Right ventricle myocardium superior (tissue), 1 donor: Measurements from ENCODE around the gene SLC7A7. TPM values are rescaled to one million over a fixed set of nuclear protein-coding genes. Genes with fewer than 3 reads are reported as not detected.
A peak's percentile ranks its signal among the peaks of the same experiment; 100 is the strongest.
"Not testable (repeated sequence)": the region's sequence is repeated elsewhere in the genome, so short reads cannot be mapped to it uniquely, and the experiment has no call there.

Source experiments
- ATAC-seq: fragments of 200-7000 bp; cut with Tn5 transposase; one replicate; pipeline ENCODE4 v1.9.1; 2020; ENCODE audit warnings: mild to moderate bottlenecking; ENCODE audit not compliant: poor library complexity
- DNase-seq: peaks from one replicate; pipeline ENCODE4 v3.0.0-alpha.2; 2020
- intact Hi-C: fragments of 100-400 bp; cut with DNase I; formaldehyde crosslinking; loops from one replicate; pipeline ENCODE4 v1.11.2; 2022
- long read RNA-seq: library from polyadenylated mRNA; unstranded; transcript quantifications from one replicate; pipeline ENCODE4 v2.0.0, GENCODE V29; 2021
- total RNA-seq: library from RNA; stranded (reverse); fragmentation: NEBNext Ultra II Directional; extraction: Animal tissue kit (Norgen Biotek cat#: 25700); gene quantifications from one replicate; pipeline ENCODE4 v1.2.1, GENCODE V29; 2021
- donor health status: DM: no; HTN: yes; CAD: no; lungs with severe emphysema.

Gene SLC7A7
- 4.6 TPM for total RNA-seq
- long read RNA-seq, partial matches to known transcripts, result 1 of 6 reads
- long read RNA-seq, other reads (novel, unspliced or antisense), result 1 of 6 reads

DNA sequence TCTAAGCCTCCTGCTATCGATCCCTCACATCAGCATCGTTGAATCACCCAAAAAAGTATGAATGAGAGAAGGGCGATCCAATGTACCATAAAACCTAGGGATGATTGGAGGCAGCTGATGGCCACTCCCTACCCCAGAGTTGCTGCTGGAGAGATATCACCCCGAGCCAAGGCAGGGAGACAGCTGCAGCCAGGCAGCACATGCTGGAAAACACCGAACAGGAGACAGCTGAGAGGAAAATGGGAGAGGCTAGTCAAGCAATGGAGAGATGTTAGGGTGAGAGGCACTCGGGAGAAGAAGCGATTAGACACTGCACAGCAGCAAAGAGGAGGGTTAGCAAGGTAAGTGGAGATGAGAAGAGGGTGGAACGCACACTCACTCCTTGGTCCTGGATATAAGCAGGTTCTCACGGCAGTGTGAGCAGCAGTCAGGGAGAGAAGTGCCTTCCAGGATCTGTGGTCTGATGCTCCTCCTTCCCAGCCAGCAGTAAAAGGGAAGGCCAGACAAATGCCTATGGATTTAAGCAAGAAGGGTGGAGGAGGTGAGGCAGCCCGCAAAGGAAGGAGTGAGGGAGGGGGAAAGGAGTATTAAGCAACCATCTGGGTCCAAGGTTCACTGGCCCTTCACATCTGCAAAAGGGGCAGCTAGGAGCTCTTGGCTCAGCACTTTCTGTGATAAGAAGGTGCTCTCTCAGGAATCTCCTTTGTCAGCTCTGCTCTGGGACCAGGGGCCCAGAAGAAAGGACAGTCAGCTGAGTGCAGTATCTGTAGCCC is at the start of gene SLC7A7:
Gene SLC7A7, minus strand, starts transcription at position 495 of the 773 bp plus-strand sequence. CDS start 2,037 bp downstream, outside the sequence.
- ATAC-seq (peak; percentile 42), DNase-seq (no peak)
- intact Hi-C loops, result loop anchor here (5.0 to 10.0 kb wide), 2 partner anchors 160 to 258 kb away; no protein-coding TSS in a partner anchor

DNA sequence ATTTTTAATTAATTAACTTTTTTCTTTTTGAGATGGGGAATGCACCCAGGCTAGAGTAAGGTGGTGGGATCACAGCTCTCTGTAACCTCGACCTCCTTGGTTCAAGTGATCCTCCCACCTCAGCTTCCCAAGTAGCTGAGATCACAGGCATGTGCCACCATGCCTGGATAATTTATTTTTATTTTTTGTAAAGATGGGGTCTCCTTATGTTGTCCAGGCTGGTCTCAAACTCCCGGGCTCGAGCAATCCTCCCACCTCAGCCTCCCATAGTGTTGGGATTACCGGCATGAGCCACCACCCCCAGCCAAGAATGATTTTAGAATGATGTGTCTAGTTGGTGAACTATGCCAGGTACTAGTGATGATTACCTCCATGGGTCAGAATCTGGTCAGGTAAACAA is 49.7 kb upstream of the SLC7A7 start:
- ATAC-seq (no peak), DNase-seq (no peak)
- intact Hi-C loops, result no loop called here

DNA sequence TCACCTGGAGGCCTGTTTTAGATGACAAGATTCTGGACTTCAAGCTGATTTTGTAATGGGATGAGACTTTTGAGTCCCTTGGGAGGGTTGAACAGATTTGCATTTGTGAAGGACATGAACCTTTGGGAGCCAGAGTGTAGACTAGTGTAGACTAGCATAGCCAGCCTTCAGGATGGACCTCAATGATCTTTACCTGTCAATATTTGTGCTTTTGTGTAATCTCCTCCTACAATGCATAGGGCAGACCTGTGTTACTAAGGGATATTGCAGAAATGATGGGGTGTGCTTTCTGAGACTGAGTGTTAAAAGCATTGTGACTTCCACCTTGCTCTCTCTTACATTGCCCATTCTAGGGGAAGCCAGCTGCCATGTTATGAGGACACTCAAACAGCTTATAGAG is 46.4 kb upstream of the SLC7A7 start:
- DNase-seq, result no peak
- intact Hi-C loops, result no loop called here
- ATAC-seq, result no peak

DNA sequence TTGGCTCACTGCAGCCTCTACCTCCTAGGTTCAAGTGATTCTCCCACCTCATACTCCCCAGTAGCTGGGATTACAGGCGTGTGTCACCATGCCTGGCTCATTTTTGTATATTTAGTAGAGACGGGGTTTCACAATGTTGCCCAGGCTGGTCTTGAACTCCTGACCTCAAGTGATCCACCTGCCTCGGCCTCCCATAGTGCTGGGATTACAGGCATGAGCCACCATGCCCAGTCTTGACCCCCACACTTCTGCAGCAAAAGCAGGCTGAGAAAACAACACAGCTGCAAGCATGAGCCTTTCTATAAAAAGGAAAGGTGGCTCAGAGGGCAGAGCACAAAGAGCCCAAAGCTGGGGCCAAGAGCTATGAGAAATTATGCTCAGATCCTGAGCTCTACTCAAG is 45.1 kb upstream of the SLC7A7 start:
- intact Hi-C loops, ATAC-seq: not testable (repeated sequence)
- peak; percentile 0 for DNase-seq

DNA sequence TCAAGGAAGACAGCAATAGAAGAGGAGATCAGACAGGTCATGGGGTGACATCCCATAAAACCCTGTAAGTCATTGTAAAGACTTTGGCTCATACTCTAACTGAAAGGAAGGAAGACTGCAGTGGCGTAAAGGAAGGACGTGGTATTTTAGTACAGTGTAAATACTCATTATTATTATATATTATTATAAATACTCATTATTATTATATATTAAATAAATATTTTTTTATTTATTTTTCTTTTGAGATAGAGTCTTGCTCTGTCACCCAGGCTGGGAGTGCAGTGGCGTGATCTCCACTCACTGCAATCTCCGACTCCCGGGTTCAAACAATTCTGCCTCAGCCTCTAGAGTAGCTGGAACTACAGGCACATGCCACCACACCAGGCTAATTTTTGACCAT is 41.2 kb upstream of the SLC7A7 start:
- intact Hi-C loops, result loop anchor here (10.0 kb wide), 1 partner anchor 302 kb away; no protein-coding TSS in a partner anchor

DNA sequence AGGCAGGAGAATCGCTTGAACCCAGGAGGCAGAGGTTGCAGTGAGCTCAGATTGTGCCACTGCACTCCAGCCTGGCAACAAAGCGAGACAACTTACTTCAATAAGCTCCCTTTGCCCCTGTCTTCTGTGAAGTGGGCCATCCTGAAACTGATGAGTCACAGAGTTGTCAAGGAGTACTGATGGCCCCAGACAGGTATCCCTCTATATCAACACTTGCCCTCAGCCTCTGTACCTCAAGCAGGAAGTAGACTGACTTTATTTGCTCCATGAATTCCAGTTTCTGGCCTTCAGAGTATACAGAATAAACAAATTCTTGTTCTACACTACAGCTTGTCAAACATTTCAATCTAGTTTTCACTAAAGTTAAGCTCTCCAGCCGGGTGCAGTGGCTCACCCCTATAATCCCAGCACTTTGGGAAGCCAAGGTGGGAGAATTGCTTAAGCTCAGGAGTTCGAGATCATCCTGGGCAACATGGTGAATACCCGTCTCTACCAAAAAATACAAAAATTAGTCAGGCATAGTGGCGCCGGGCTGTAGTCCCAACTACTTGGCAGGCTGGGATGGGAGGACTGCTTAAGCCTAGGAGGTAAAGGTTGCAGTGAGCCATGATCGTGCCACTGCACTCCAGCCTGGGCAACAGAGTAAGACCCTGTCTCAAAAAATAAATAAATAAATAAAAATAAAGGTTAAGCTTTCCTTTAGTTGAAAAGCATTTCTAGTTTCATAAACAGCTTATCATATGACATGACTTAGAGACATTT is 39.9 kb upstream of the SLC7A7 start:
- intact Hi-C loops, result loop anchor here (10.0 kb wide), 1 partner anchor 300 kb away; no protein-coding TSS in a partner anchor

More for the DNA sequence above, 41.2 kb upstream of the SLC7A7 start:
- DNase-seq (no peak), ATAC-seq (no peak)

DNA sequence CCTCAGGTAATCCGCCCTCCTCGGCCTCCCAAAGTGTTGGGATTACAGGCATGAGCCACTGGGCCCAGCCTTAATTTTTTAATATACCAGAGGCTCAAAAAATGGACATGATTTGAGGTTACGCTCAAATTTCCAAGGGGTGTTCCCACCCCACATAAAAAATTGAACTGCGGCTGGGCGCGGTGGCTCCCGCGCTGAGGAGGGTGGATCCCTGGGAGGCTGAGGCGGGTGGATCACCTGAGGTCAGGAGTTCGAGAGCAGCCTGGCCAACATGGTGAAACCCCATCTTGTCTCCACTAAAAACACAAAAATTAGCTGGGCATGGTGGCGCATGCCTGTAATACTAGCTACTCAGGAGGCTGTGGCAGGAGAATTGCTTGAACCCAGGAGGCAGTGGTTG is 39.1 kb upstream of the SLC7A7 start:
- ATAC-seq, DNase-seq: not testable (repeated sequence)
- intact Hi-C loops, result loop anchor here (10.0 kb wide), 1 partner anchor 299 kb away; no protein-coding TSS in a partner anchor

More for the DNA sequence above, 39.9 kb upstream of the SLC7A7 start:
- ATAC-seq, result no peak
- no peak for DNase-seq

DNA sequence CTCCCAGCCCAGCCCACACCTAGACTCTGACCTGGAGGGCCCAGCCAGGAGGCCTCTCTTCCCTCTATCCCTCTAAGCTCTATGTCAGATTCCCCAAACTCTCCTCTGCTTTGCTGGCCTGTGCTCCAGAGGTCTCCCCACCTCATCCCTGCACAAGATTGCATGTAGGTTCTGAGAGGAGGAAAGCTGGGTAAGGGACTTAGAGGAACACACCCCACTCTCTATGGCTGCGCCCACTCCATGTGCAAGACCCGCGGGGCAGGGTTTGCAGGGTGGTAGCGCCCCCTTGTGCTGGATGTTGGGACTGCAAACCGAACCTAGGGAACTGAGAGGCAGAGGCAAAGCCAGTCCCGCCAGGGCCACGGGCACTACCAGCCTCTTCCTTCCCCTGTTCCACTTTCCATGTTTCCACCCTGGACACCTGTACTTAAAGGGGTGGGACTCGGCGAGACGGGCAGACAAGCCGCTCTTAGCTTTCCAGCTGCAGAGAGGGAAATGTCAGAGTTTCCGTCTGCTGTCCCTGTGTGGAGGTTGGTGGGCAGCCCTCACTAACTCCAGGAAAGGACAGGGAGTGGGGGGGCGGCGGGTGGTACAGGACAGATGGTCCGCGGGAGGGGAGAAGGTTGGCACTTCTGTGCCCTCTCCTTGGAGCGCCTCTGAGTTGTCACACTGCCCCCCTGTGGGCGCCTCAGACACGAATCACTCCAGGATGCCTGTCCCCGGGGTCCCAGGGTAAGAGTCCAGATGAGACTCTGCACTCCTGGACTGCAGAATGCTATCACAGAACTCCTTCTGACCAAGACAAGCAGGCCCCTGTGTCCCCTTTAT is 37.9 kb upstream of the SLC7A7 start:
- intact Hi-C loops, result loop anchor here (1.0 to 10.0 kb wide), 2 partner anchors 30 to 298 kb away; no protein-coding TSS in a partner anchor
- ATAC-seq (peak; percentile 69), DNase-seq (peak; percentile 94)

DNA sequence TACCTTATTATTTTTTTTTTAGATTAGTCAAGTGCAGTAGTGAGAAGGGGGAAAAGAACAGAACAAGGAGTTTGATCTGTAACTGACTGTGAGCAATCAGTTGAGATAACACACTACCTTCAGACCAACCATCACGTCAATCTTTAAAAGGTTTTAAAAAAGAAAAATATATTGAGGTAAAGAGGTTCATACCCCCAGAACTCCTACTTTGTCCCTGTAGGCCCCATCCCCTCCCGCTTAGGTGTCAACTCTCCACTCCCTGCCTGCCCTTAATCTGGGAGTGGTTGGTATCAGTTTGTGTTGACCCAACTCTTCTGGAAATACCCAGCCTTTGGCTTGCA is 37.3 kb upstream of the SLC7A7 start:
- DNase-seq (no peak), ATAC-seq (no peak)
- intact Hi-C loops, result loop anchor here (1.0 to 10.0 kb wide), 2 partner anchors 29 to 298 kb away; no protein-coding TSS in a partner anchor

DNA sequence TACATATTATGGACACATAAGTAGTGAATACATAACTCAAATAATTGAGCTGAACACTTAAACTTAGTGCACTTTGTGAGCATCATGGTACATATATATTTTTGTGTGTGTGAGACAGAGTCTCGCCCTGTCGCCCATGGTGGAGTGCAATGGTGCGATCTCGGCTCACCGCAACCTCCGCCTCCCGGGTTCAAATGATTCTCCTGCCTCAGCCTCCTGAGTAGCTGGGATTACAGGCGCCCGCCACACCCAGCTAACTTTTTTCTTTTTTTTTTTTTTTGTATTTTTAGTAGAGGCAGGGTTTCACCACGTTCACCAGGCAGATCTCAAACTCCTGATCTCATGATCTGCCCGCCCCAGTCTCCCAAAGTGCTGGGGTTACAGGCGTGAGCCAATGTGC is 36.9 kb upstream of the SLC7A7 start:
- peak; percentile 25 for DNase-seq
- not testable (repeated sequence) for ATAC-seq
- intact Hi-C loops, result loop anchor here (1.0 to 10.0 kb wide), 2 partner anchors 29 to 297 kb away; no protein-coding TSS in a partner anchor

DNA sequence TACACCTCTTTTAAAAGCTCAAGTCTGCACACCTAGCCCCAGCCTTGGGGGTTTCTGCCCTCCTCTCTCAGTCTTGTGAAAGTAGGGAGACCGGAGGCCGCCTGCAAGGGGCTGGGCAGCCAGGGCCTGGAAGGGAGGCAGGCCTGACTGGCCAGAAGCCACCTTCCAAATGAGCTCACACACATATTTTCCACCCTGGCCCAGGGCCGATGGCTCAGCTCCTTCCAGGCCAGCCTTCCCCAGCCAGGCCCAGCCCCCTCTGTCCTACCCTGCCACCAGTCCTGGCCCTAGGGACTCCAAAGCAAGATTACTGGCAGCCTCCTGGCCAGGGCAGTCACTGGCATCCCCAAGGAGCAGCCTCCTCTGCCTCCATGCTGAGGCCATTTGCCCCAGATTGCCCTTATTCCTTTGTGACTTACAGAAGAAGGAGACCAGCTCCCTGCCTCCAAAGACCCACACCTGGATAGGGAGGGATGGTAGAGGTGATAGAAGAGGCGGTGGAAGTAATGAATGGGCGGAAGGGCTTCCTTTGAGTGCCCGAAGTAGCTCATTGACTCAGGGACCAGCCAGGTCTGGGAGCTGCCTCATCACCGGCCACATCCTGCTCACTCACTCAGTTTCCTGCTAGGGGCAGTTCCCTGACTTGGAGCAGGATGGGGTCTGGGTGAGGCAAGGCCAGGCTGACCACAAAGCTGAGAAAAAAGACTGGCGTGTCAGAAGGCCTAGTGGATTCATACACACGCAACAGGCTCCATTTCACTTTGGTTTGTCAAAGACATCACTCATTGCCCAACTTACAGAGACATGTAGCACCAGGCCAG is 35.9 kb upstream of the SLC7A7 start:
- intact Hi-C loops, result loop anchor here (10.0 kb wide), 1 partner anchor 296 kb away; no protein-coding TSS in a partner anchor
- peak; percentile 81 for ATAC-seq
- peak; percentile 94 for DNase-seq

DNA sequence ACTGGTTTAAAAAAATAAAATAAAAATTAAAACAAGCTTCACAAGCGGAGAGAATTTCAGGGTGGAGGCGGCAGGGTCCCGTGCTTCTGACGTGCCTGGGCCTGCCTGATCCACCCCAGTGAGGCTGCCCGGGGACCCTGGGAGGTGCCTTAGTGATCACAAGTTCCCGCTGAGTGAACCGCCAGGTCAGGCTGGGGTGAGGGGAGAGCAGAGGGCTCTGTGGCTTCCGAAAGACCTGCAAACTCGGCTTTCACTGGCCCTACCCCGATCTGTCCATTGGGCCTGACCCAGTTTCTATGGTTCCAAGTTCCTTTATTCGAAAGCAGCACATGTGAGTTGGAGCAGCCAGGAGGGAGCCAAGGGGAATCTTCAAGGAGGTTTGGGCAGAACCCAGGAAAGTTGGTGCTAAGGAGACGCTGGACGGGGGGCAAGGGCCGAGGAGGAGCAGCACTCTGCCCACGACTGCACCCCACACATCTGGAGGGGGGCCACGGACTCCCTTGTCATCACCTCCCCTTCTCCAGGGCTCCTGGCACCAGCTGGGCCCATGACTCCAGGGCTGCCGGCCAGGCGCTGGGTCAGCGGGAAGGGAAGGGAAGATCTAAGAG is 34.1 kb upstream of the SLC7A7 start:
- DNase-seq (peak; percentile 79), ATAC-seq (peak; percentile 40)
- intact Hi-C loops, result loop anchor here (10.0 kb wide), 1 partner anchor 455 kb away; no protein-coding TSS in a partner anchor

DNA sequence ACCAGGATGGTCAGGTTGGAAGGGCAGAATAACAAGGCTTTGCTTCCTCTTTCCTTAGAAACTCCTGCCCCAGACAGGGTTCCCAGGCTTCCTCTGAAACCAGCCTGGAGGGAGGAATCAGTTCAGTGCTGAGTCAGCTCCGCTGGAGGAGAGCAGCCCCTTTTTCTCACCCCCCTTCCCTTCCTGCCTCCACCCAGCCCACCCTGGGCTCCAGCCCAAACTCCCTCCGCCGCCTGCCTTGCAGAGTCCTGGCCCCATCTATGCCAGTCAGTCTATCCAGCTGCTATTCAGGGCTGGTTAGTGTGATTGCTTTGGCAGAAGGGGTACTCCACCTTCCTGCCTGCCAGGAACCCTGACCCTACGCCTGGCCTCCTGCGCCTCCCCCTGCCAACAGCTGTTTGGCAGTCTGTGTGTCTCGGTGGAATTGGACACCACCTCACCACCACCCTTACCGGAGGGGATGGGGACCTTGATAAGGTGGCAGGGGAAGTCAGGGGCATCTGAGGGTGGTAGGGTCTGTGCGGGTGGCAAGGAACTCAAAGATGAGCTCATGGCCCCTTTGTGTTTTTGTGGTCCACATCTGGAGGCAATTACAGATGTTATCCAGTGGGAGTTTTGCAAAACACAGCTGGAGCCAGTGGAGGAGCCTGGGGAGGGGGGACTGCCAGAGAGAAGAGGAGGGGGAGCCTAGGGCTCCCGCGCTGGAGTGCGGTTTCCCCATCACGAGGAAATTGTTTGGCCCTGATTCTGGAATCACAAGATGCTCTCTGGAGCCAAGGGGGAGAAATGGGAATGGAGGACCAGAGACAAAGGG is 33.3 kb upstream of the SLC7A7 start:
- intact Hi-C loops, result loop anchor here (10.0 kb wide), 1 partner anchor 454 kb away; no protein-coding TSS in a partner anchor
- DNase-seq (peak; percentile 82), ATAC-seq (peak; percentile 43)

DNA sequence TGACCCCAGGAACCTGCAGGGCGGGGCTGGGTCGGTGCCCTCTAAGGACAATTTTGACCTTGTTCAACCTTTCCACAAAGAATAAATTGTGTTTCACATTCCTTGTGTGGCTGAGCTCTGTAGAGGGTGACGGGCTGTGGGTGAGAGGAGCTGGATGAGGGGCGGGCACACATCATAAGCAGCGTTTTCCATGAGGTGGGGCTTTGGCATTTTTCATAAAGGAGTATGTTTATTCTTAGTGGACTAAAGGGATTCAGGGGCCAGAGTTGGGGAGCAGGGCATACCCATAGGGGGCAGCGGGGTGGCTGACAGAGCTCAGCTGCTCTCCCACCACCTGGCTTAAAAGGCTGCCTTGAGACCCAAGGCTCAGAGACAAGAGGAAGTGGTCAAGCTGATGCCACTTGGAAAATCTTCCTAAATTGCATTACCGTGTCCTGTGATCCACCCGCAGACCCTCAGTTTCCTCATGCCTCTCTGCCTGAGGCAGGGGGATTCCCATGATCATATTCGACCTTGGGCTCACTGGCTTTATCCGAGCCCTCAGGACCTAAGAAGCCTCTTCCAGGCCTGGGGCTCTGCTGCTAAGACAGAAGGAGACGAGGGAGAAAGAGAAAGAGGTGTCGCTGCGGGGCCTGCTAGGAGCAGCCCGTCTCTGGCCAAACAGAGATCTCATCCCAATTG is 32.6 kb upstream of the SLC7A7 start:
- DNase-seq (no peak), ATAC-seq (no peak)
- intact Hi-C loops, result loop anchor here (10.0 kb wide), 1 partner anchor 453 kb away; no protein-coding TSS in a partner anchor

DNA sequence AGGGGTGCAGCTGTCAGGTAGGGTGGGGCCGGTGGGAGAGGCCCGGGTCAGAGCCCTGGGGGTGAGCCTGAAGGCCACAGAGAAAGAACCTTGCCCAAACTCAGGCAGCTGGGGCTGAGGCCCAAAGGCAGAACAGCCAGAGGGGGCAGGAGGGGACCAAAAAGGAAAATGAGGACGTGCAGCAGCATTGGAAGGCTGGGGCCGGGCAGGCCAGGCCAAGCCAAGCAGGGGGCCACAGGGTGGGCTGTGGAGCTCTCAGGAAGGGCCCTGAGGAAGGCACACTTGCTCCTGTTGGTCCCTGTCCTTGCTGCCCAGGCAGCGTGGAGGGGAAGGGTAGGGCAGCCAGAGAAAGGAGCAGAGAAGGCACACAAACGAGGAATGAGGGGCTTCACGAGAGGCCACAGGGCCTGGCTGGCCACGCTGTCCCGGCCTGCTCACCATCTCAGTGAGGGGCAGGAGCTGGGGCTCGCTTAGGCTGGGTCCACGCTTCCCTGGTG is 31.6 kb upstream of the SLC7A7 start:
- intact Hi-C loops, result loop anchor here (10.0 kb wide), 1 partner anchor 452 kb away; no protein-coding TSS in a partner anchor

More for the DNA sequence above, 31.6 kb upstream of the SLC7A7 start:
- DNase-seq, result no peak
- ATAC-seq, result no peak
